Ishikawa (cell line): ENCODE results near the gene WIPF3.

ENCODE experiments used
- CEBPB ChIP-seq: IDR thresholded peaks from 2 replicates; pipeline ENCODE4 v1.6.1; 2012
- CREB1 ChIP-seq: IDR thresholded peaks from 2 replicates; pipeline ENCODE4 v1.6.1; 2012; ENCODE audit warnings: low read depth
- EGR1 ChIP-seq: IDR thresholded peaks from 2 replicates; pipeline ENCODE4 v1.6.1; 2012
- EP300 ChIP-seq: IDR thresholded peaks from 2 replicates; pipeline ENCODE4 v1.6.1; 2012; ENCODE audit warnings: borderline replicate concordance
- TEAD4 ChIP-seq: IDR thresholded peaks from 2 replicates; pipeline ENCODE4 v1.6.1; 2012
- TF ChIP-seq, protein P1 (sequence below): IDR thresholded peaks from 2 replicates; pipeline ENCODE4 v1.6.1; 2012
- TF ChIP-seq, protein P2 (sequence below): IDR thresholded peaks from 2 replicates; pipeline ENCODE4 v1.6.1; 2012

DNA sequence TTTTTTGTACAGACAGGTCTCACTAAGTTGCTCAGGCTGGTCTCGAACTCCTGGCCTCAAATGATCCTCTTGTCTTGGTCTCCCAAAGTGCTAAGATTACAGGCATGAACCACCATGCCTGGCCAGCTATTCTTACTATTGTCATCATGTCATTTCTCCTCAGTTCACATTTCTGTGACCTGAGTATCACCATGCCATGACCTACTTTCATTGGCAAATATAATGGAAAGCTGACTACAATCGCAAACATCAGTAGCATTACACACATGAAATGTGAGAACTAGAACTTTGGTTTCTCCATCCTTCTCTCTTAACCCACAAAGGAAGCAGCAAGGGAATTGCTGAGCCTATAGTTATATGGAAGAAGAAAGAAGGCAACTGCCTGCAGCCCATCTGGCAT, 26.0 kb upstream of the WIPF3 start:
- TF ChIP-seq, protein P1, sequence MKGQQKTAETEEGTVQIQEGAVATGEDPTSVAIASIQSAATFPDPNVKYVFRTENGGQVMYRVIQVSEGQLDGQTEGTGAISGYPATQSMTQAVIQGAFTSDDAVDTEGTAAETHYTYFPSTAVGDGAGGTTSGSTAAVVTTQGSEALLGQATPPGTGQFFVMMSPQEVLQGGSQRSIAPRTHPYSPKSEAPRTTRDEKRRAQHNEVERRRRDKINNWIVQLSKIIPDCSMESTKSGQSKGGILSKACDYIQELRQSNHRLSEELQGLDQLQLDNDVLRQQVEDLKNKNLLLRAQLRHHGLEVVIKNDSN, result no peak
- TF ChIP-seq, protein P2, sequence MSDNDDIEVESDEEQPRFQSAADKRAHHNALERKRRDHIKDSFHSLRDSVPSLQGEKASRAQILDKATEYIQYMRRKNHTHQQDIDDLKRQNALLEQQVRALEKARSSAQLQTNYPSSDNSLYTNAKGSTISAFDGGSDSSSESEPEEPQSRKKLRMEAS, result no peak
- TF ChIP-seq TEAD4, result no peak
- TF ChIP-seq EP300, result no peak
- TF ChIP-seq EGR1, result no peak
- no peak for TF ChIP-seq CREB1
- TF ChIP-seq CEBPB, result no peak
